GM12874 (cell line): ENCODE results near the gene IGFL3.

Experiments used
- TF ChIP-seq, protein P1 (sequence below): IDR thresholded peaks from 2 replicates; pipeline ENCODE4 v1.5.1; 2011; ENCODE audit warnings: low read depth, mild to moderate bottlenecking, control low read depth, low read length, moderate library complexity; ENCODE audit not compliant: insufficient read depth

Gene IGFL3

DNA sequence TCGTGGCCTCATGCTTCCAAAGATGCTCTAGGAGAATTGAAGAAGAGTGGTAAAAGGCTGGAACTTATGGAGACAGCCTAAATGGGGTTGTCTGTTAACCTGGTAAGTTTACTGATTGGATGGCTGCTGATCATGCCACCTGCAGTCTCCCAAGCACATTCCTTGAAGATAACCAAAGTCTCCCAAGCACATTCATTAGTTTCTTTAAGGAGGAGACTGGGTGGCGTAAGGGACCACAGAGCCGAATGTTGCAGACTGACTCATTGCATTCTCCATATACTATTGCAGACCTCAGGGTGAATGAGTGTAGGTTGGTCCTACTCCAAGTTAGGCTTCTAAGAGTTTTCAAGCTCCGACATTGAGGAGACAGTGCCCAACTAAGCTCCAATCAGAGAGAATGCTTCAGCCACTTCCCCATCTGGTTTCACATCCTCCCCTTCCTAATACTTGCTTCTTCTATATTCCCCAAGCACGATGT lies at the start of gene IGFL3:
Gene IGFL3, minus strand, starts transcription at position 51 of the 478 bp plus-strand sequence. Its CDS starts 39 bp downstream, at position 12.
- TF ChIP-seq, protein P1, sequence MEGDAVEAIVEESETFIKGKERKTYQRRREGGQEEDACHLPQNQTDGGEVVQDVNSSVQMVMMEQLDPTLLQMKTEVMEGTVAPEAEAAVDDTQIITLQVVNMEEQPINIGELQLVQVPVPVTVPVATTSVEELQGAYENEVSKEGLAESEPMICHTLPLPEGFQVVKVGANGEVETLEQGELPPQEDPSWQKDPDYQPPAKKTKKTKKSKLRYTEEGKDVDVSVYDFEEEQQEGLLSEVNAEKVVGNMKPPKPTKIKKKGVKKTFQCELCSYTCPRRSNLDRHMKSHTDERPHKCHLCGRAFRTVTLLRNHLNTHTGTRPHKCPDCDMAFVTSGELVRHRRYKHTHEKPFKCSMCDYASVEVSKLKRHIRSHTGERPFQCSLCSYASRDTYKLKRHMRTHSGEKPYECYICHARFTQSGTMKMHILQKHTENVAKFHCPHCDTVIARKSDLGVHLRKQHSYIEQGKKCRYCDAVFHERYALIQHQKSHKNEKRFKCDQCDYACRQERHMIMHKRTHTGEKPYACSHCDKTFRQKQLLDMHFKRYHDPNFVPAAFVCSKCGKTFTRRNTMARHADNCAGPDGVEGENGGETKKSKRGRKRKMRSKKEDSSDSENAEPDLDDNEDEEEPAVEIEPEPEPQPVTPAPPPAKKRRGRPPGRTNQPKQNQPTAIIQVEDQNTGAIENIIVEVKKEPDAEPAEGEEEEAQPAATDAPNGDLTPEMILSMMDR: no peak

DNA sequence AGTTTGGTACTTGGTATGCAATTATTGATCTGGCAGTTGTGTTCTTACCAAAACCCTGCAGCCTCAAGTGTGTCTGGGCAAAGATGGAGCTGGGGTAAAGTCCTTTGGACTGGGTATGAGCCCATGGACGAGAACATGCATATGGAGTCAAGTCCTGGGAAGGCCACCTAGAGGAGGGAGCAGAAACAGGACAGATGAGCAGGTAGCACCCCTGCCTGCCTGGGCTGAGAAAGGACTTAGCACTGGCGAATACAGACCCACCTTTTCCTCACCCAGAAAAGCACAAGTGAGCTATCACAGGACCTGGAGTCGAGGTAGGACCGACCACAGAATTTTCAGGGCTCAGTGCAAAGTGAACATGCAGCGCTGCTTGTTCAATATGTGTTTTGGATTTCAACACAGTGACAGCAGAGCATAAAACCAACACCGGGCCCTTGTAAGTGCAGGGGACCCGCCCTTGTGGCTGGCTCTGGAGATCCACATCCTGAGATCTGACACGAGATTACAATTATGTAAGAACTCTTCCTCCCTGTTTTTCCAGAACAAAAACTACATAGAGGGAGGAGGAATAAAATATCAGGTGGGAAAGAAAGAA lies 49.5 kb upstream of the IGFL3 start:
- TF ChIP-seq, protein P1: no peak

DNA sequence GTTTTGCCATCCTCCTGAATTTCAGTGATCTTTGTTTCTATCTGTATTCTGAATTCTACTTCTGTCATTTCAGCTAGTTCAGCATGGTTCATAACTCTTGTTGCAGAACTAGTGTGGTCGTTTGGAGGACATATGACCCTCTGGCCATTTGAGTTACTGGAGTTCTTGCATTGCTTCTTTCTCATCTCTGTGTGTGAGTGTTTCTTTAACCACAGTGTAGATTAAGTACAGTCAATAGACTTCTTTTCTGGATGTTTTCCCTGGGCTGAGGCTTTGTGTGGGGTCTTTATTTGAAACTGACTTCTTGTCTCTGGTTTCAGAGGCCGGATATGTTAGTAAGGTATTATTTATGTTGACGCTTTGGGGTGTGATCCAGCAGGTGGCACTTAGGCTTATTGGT lies 38.2 kb upstream of the IGFL3 start:
- TF ChIP-seq, protein P1: no peak

DNA sequence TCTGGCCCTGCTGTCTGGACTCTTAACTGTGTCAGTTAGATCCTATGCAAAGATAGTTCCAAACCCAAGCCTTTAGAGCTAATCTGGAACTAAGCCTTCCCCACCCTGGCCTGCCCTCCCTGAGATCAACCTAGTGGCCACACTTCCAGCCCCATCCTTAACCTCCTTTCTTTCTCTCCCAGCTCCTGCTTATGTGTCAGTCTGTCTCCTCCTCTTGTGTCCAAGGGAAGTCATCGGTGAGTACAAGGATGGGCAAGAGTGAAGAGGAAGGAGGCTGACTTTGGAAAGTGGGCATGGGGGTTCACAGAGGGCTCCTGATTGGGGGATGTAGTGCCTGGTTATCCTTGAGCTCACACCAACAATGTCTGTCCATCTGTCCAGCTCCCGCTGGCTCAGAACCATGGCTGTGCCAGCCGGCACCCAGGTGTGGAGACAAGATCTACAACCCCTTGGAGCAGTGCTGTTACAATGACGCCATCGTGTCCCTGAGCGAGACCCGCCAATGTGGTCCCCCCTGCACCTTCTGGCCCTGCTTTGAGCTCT lies 35.8 kb upstream of the IGFL3 start:
- TF ChIP-seq, protein P1: no peak

DNA sequence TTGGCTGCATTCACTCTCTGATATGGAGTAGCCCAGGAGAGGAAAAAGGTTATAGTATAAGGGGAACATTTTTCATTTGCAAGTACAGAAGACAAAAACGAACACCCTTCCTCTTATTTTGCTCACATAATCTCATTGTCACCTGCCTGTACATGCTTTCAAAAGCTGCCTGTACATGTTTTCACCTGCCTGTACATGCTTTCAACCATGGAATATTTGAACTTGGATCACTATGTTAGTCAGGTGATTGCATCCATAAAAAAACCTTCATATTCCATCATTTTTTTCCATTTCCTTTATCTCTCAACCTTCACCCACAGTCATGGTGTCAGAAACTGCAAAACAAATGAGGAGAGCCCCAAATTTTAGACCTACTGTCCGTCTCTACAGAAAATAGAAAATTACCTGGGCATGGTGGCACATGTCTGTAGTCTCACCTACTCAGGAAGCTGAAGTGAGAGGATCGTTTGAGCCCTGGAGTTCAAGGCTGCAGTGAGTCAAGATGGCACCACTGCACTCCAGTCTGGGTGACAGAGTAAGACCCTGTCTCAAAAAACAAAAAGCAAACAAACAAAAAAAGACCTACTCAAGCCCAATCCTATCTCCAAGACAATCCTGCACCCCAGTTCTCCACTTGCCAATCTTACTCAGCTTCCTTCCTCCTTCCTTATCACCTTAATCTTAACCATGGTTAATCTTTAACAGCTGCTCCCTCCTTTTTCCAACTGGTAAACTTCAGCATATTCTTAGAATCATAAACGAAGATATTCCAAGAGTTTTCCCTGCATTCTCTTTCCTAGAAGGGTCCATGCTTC lies 35.1 kb upstream of the IGFL3 start:
- TF ChIP-seq, protein P1: no peak

DNA sequence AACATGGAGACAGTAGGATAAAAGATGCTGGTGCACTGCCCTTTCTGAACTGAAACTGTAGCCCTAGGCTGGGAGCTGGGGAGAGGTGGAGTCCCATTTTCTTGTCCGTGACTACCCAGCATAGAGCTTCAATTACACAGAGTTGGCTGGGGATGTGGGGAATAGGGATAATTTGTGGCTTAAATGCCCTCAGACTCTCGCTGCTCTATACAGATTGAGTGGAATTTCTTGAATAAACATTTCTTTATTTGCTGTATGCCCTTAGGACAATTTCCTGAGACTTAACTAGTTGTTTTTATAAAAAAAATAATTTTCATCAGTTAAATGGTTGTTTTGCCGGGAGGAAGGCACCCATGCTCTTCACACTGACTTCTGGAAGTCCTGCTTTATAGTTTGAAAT lies 30.7 kb upstream of the IGFL3 start:
- TF ChIP-seq, protein P1: no peak

DNA sequence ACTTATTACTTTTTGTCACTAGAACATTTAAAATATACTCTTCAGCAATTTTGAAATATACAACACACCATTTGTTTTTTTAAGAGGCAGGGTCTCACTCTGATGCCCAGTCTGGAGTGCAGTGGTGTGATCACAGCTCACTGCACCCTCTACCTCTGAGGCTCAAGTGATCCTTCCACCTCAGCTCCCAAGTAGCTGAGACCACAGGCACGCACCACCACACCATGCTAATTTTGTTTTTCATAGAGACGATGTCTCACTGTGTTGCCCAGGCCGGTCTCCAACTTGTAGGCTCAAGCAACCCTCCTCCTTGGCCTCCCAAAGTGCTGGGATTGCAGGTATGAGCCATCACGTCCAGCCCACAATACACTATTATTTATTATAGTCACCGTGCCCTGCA lies 26.1 kb upstream of the IGFL3 start:
- TF ChIP-seq, protein P1: no peak
